Measurements from ENCODE around the gene AMPD3. TPM values are rescaled to one million over a fixed set of nuclear protein-coding genes. Genes with fewer than 3 reads are reported as not detected.

AMPD3 gene
- total RNA-seq, 2 donors from 2014 or later, result 20.0 to 22.1 TPM

DNA sequence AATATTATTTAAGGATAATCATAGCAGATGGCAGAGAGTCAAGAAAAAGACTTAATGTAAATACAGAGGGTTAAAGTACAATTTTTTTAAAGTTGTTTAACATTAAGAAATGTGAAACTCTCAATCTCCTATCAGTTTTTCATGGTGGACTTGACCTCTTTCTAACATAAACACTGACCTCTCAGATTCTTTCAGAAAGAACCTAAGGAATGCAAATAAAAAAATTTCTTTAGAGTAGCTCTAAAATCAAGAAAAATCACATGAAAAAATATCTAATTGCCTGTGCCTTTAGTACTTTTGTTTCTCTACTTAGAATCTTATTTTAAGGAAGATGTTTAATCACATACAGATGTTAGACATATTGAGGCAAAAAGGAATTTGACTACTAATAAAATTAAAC is 73.1 kb downstream of the AMPD3 start:
- intact Hi-C loops (cut with DNase I), result no loop called here
- DNase-seq (ENCODE audit: low spot score), result no peak
- TF ChIP-seq POLR2AphosphoS5 (IDR thresholded peaks at IDR 0.05) (no peak), POLR2A (IDR thresholded peaks at IDR 0.05) (no peak)
- TF ChIP-seq, protein P1, sequence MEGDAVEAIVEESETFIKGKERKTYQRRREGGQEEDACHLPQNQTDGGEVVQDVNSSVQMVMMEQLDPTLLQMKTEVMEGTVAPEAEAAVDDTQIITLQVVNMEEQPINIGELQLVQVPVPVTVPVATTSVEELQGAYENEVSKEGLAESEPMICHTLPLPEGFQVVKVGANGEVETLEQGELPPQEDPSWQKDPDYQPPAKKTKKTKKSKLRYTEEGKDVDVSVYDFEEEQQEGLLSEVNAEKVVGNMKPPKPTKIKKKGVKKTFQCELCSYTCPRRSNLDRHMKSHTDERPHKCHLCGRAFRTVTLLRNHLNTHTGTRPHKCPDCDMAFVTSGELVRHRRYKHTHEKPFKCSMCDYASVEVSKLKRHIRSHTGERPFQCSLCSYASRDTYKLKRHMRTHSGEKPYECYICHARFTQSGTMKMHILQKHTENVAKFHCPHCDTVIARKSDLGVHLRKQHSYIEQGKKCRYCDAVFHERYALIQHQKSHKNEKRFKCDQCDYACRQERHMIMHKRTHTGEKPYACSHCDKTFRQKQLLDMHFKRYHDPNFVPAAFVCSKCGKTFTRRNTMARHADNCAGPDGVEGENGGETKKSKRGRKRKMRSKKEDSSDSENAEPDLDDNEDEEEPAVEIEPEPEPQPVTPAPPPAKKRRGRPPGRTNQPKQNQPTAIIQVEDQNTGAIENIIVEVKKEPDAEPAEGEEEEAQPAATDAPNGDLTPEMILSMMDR (IDR thresholded peaks at IDR 0.05), result no peak
- no peak overlapping the region for H3K4me3 ChIP-seq
- no peaks in the 10 kb centered on the region for H3K9me3 ChIP-seq
- H3K4me1 ChIP-seq (replicated peaks), result peaks cover 8% of the 10 kb centered on the region
- H3K27me3 ChIP-seq (replicated peaks; ENCODE audit: insufficient read depth), result no peaks in the 10 kb centered on the region
- H3K27ac ChIP-seq, result no peak overlapping the region
- no peaks in the 10 kb centered on the region for H3K36me3 ChIP-seq

- 72% methylated on average over 2 of the region's 2 CpGs for WGBS
- no peaks in the 10 kb centered on the region for H3K9me3 ChIP-seq
- TF ChIP-seq POLR2A (IDR thresholded peaks at IDR 0.05), result no peak
- TF ChIP-seq, protein P1 (IDR thresholded peaks at IDR 0.05), result no peak
- no peak for TF ChIP-seq POLR2AphosphoS5 (IDR thresholded peaks at IDR 0.05)
- H3K4me1 ChIP-seq (replicated peaks), result peaks cover 4% of the 10 kb centered on the region
- H3K4me3 ChIP-seq, result no peak overlapping the region
- intact Hi-C loops (cut with DNase I), result no loop called here
- no peaks in the 10 kb centered on the region for H3K36me3 ChIP-seq
- no peaks in the 10 kb centered on the region for H3K27me3 ChIP-seq (replicated peaks; ENCODE audit: insufficient read depth)
- no peak for DNase-seq (ENCODE audit: low spot score)
- H3K27ac ChIP-seq, result no peak overlapping the region
These were observed 74.2 kb downstream of the AMPD3 start for GRCh38 chr11:10529279-10529678.

- H3K27ac ChIP-seq, result no peak overlapping the region
- no peaks in the 10 kb centered on the region for H3K4me1 ChIP-seq (replicated peaks)
- no peak overlapping the region for H3K4me3 ChIP-seq
- no peaks in the 10 kb centered on the region for H3K27me3 ChIP-seq (replicated peaks; ENCODE audit: insufficient read depth)
- TF ChIP-seq POLR2AphosphoS5 (IDR thresholded peaks at IDR 0.05) (no peak), POLR2A (IDR thresholded peaks at IDR 0.05) (no peak)
- TF ChIP-seq, protein P1 (IDR thresholded peaks at IDR 0.05), result no peak
- 83% methylated on average over 2 of the region's 2 CpGs for WGBS
- no peaks in the 10 kb centered on the region for H3K9me3 ChIP-seq
- intact Hi-C loops (cut with DNase I), result no loop called here
- H3K36me3 ChIP-seq, result no peaks in the 10 kb centered on the region
- DNase-seq (ENCODE audit: low spot score), result no peak
These were observed 77.5 kb downstream of the AMPD3 start for GRCh38 chr11:10532526-10532925.

- TF ChIP-seq POLR2AphosphoS5 (IDR thresholded peaks at IDR 0.05) (no peak), POLR2A (IDR thresholded peaks at IDR 0.05) (no peak)
- TF ChIP-seq, protein P1 (IDR thresholded peaks at IDR 0.05), result no peak
- no peaks in the 10 kb centered on the region for H3K27me3 ChIP-seq (replicated peaks; ENCODE audit: insufficient read depth)
- no peak overlapping the region for H3K27ac ChIP-seq
- H3K36me3 ChIP-seq, result no peaks in the 10 kb centered on the region
- no peak for DNase-seq (ENCODE audit: low spot score)
- H3K4me3 ChIP-seq, result no peak overlapping the region
- intact Hi-C loops (cut with DNase I), result no loop called here
- no peaks in the 10 kb centered on the region for H3K4me1 ChIP-seq (replicated peaks)
- no peaks in the 10 kb centered on the region for H3K9me3 ChIP-seq
These were observed 78.3 kb downstream of the AMPD3 start for GRCh38 chr11:10533323-10533722.

DNA sequence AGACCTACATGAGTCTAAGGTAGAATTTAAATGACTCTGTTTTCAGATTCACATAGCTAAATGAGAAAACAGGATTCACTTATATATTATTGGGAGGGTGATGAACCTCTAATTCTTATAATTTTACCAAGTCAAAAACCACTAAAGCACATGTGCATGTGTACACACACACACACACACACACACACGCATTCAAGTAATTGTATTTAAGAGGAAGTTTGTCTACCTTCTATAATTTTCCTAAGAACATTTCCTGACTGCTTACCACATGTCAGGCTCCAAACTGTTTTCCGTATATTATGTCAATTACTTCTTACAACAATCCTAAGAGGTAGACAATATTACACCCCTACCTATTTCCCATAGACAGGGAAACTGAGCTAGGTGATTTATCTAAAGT is 79.3 kb downstream of the AMPD3 start:
- no peak for DNase-seq (ENCODE audit: low spot score)

More for the DNA sequence above, 79.3 kb downstream of the AMPD3 start:
- no peaks in the 10 kb centered on the region for H3K36me3 ChIP-seq
- no peaks in the 10 kb centered on the region for H3K27me3 ChIP-seq (replicated peaks; ENCODE audit: insufficient read depth)
- WGBS, result 75% methylated on average over 2 of the region's 2 CpGs
- intact Hi-C loops (cut with DNase I), result no loop called here
- TF ChIP-seq, protein P1 (IDR thresholded peaks at IDR 0.05), result no peak
- TF ChIP-seq POLR2A (IDR thresholded peaks at IDR 0.05), result no peak
- no peak for TF ChIP-seq POLR2AphosphoS5 (IDR thresholded peaks at IDR 0.05)
- H3K27ac ChIP-seq, result no peak overlapping the region
- H3K4me1 ChIP-seq (replicated peaks), result no peaks in the 10 kb centered on the region
- H3K9me3 ChIP-seq, result no peaks in the 10 kb centered on the region
- H3K4me3 ChIP-seq, result no peak overlapping the region
